ENCODE results near the gene CHMP5.

The CHMP5 gene

DNA sequence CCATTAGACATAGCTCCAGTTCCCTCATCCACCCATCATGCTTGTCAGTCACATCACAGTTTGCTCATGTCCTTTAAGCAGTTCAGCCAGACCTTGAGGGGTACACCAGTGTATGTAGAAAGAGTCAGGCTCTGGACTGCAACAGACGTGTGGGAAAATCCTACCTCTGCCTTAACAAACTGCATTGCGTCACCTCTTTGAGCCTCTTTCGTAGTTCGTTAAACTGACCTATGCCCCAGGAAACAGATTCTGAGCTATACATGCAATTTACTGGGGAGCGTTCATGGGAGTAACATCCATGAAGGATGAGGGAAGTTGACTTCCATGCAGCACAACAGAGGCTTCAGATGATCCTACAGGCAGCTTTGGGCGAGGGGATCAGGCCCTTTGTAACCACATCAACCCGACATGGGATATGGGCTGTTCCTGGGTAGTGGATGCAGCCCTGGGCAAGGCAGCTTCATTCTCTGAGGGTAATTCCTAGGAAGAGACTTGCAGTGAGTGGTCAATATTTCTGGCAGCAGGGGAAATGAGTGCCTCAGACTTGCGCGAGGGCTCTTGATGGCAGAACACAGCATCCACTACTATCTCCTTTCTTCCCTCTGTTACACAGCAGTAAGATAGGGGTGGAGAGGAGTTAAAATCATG lies 20.6 kb upstream of the CHMP5 start:
- no peak for DNase-seq (ENCODE audit: low read depth)

GRCh38 chr9:33245341-33245740 lies 19.5 kb upstream of the CHMP5 start:
- DNase-seq (ENCODE audit: low read depth), result no peak

GRCh38 chr9:33246269-33246860 lies 18.5 kb upstream of the CHMP5 start:
- DNase-seq (ENCODE audit: low read depth), result no peak

GRCh38 chr9:33248606-33249005 lies 16.2 kb upstream of the CHMP5 start:
- DNase-seq (ENCODE audit: low read depth), result no peak

GRCh38 chr9:33249087-33249658 lies 15.7 kb upstream of the CHMP5 start:
- no peak for DNase-seq (ENCODE audit: low read depth)

DNA sequence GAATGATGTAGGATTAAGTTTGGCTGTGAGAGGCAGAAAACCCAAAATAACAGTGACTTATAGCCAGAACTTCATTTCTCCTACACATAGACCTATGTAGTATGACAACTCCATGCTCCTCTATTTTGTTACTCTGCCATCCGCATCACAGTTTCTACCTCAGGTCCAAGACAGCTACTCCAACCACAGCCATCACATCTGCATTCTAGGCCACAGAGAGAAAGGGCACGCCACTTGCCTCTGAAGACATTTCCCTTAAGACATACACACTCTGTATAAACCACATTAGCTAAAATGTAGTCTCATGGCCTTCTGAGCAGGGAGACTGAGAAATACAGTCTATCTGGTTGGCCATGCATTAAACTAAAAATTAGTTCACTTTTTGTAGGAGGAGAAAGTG lies 14.9 kb upstream of the CHMP5 start:
- no peak for DNase-seq (ENCODE audit: low read depth)

GRCh38 chr9:33250458-33250995 lies 14.3 kb upstream of the CHMP5 start:
- no peak for DNase-seq (ENCODE audit: low read depth)

GRCh38 chr9:33254211-33254610 lies 10.6 kb upstream of the CHMP5 start:
- DNase-seq (ENCODE audit: low read depth), result no peak

- no peak for DNase-seq (ENCODE audit: low read depth)
Measured at GRCh38 chr9:33255014-33255413, 9.8 kb upstream of the CHMP5 start.

DNA sequence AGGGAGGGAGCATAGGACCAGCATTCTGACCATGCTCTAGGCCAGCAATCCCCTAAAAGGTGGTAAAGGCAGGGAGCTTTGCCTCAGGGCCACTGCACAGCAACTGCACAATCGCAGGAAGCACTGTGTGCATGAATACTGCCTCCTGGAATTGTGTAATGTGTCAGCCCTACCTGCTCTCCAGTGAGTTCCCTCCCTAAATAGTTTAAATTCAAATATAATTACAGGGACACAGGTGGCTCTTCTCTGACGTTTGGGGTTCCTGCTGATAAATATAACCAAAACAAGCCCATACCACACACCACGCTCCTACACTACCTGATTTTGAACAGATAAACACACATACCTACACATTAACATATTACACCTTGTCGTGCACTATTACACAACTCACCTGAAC lies 9.4 kb upstream of the CHMP5 start:
- no peak for DNase-seq (ENCODE audit: low read depth)

GRCh38 chr9:33256236-33256635 lies 8.6 kb upstream of the CHMP5 start:
- no peak for DNase-seq (ENCODE audit: low read depth)

DNA sequence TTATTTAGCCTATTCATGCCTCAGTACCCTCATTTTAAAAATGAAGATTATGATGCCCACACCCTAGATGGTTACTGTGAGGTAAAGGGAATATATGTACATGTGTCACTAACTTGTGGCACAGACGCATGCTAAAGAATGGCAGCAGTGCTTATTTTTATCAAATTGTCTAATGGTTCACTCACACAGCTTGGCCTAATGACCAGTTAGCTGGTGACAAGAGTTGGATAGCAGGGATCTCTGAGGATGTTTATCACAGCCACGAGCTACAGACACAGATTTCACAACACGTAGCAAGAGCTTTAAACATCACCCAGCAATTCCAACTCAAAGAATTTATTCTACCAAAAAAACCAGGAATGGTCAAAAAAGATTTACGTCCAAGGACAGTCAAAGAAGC lies 7.6 kb upstream of the CHMP5 start:
- DNase-seq (ENCODE audit: low read depth), result no peak

GRCh38 chr9:33260372-33260771 lies 4.5 kb upstream of the CHMP5 start:
- no peak for DNase-seq (ENCODE audit: low read depth)

DNA sequence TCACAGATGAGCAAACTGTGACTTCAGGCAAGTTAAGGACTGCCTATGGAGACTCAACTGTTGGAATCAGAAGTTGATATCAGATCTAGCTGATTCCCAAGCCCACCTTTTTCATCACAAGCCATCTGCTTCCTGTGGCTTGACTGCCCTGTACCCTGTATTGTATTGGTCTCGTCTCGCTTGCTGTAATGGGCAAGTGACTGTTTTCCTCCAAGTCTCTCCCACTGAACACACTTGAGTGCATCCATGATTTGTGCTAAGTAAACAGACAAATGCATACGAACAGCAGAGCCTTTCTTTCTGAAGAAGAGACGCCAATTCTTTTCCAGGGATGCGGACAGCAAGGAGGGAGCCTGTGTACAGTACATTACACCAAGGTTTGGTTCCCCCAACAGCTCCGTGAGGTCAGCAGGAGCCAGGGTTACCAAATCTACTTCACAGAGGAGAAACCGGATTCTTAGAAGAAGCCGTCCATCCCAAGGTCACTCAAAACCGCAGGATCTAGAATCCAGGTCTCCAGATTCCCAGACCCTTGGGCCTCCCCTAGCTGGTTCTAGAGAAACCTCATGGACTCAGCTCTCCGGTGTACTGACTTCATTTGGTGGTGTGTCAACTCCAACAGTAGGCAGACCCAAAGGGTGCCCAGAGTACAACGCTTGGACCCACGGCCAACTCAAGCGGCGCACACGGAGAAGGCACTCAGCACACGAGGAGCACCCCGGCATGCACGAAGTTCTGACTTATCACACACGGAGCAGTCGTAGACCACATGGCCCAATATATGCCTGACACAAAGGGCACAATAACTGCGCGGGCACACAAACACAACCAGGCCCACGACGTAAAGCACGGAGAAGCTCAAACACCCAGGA lies 1.5 kb upstream of the CHMP5 start:
- DNase-seq (ENCODE audit: low read depth), result no peak

DNA sequence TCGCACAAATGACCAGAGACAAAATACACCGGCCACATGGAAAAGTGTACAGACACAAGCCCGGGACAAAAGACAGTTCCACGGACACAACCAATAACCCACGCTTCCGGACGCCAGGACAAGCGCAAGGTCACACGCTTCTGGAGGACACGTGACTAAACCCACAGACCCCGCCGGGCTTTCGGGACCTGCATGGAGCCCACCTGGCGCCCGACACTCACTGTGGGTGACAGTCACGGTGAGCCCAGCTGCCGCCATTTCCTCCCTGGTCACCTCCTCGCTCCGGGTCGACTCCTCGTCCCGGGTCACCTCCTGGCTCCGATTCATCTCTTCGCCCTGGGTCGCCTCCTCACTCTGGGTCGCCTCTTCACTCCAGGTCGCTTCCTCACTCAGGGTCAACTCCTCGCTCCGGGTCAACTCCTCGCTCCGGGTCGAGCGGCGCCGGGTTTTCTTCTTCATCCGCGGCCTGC lies 811 bp upstream of the CHMP5 start:
- DNase-seq (ENCODE audit: low read depth), result no peak

- no peak for DNase-seq (ENCODE audit: low read depth)
Measured at GRCh38 chr9:33265211-33265865, 489 bp downstream of the CHMP5 start.

- DNase-seq (ENCODE audit: low read depth), result no peak
Measured at GRCh38 chr9:33267151-33267767, 2.4 kb downstream of the CHMP5 start.

DNA sequence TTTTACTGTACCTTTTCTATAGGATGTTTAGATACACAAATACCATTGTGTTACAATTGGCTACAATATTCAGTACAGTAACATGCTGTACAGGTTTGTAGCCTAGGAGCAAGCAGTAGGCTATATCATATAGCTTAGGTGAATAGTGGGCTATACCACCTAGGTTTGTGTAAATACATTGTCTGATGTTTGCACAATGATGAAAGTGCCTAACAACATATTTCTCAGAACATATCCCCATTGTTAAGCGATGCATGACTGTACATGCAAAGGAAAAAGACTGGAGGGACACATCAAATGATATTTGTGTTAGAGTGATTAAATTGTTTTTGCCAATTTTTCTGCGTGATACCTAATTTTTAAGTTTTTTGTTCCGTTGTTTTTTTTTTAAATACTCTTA lies 5.3 kb downstream of the CHMP5 start:
- no peak for DNase-seq (ENCODE audit: low read depth)

DNA sequence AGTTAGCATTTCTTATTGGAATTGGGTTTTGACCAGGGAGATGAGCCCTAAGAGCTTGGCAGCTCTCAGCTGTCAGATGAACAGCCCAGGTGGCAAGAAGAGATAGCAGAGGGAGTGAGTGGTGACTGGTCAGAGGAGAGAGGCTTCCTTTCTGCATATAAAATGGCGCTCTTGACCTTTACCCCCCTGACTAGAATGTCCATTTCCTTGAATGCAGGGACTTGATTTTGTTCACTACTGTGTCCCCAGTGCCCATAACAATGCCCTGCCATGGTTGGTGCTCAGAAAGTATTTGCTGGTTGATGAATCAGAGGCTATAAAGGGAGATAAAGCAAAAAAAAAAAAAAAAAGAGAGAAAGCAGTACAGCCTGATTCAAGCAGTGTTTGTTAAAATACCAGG lies 7.2 kb downstream of the CHMP5 start:
- no peak for DNase-seq (ENCODE audit: low read depth)

DNA sequence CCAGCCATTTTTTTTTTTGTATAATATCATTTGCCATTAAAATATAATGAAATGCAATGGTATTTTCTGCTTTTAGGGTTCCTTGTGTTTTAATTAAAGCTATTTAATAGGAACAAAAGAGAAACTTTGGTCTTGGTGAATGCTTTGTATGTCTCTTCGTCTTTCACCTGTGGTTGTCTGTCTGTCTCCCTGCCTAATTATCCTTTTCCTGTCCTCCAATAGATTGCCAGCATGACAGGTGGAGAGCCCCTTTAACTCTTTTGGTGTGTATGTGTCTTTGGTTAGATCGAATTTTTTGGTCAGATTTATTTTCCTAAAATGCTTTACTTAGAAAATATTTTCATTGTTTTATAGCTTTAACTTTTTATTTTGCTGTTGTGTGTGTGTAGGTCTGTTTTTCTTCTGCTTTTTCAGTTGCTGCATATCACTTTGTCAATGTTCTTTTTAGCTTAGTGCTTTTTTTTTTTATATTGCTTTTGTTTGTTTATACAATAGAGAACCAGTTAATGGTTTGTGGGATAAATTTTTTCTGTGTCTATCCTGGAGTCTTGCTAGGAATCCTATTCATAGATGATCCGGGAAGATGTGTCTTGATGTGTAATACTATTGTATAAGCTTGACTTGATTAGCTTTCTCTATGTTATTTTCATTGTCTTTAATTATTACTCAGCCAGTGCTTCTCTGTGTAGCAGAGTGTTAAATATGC lies 8.6 kb downstream of the CHMP5 start:
- DNase-seq (ENCODE audit: low read depth), result no peak

GRCh38 chr9:33273972-33274328 lies 9.1 kb downstream of the CHMP5 start:
- no peak for DNase-seq (ENCODE audit: low read depth)
